ENCODE results near the gene UBXN1.

DNA sequence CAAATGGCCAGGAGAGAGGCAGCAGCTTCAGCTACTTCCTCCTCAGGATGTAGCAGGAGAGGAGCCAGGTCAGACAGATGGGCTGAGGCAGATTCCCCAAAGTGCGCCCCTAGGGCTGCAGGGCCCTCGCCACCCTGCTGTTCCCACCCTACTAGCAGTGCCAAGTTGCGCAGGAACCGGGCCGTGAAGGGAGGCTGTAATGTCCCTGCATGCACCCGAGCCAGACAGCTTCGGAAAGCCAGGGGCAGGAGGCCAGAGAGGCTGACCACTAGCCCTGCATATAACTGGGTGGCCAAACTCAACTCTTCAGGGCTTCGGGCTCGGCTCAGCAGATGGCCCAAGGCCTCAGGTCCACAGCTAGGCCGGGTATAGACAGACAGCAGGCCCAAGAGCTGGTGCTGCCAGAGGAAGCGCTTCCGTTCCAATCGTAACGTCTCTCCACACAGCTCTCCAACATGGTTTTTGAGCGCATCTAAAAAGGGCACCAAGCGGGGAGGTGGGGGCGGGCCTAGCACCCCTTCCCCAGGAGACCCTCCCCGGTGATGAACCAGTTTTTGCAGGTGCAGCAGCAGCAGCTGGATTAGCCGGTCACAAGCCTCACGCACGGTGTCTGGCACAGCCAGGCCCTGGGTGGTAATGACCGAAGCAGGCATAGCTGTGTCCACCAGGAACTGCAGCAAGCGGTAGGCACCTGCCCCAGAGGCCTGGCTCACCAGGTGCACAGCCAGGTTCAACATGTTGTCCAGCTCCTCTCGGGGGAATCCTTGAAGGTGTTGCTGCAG is 30.5 kb downstream of the UBXN1 start:
- TF ChIP-seq, protein P1, sequence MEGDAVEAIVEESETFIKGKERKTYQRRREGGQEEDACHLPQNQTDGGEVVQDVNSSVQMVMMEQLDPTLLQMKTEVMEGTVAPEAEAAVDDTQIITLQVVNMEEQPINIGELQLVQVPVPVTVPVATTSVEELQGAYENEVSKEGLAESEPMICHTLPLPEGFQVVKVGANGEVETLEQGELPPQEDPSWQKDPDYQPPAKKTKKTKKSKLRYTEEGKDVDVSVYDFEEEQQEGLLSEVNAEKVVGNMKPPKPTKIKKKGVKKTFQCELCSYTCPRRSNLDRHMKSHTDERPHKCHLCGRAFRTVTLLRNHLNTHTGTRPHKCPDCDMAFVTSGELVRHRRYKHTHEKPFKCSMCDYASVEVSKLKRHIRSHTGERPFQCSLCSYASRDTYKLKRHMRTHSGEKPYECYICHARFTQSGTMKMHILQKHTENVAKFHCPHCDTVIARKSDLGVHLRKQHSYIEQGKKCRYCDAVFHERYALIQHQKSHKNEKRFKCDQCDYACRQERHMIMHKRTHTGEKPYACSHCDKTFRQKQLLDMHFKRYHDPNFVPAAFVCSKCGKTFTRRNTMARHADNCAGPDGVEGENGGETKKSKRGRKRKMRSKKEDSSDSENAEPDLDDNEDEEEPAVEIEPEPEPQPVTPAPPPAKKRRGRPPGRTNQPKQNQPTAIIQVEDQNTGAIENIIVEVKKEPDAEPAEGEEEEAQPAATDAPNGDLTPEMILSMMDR (IDR thresholded peaks at IDR 0.05): no peak
- TF ChIP-seq EP300 (IDR thresholded peaks at IDR 0.05): no peak
- no peak for TF ChIP-seq POLR2AphosphoS5 (IDR thresholded peaks at IDR 0.05)
- TF ChIP-seq POLR2A (IDR thresholded peaks at IDR 0.05): no peak
